Measurements from ENCODE around the gene KRABD2.

- no peak for TF ChIP-seq CTCF (IDR thresholded peaks at IDR 0.05)
- no peak for TF ChIP-seq POLR2A (IDR thresholded peaks at IDR 0.05)
Observed at GRCh38 chr17:8341456-8341855, 35.0 kb downstream of the KRABD2 start.

Measured in uterus (tissue), 2 donors.